HG02981 (cell line): Measurements from ENCODE around the gene TRAF7.

Experiments used
- ATAC-seq: cut with Tn5 transposase; IDR thresholded peaks from one replicate; pipeline ENCODE4 v1.9.1; 2021; ENCODE audit warnings: mild to moderate bottlenecking, moderate library complexity; ENCODE audit not compliant: unreplicated experiment

The TRAF7 gene

GRCh38 chr16:2163211-2163881 is 7.8 kb downstream of the TRAF7 start:
- no peak for ATAC-seq

GRCh38 chr16:2165861-2166260 is 10.3 kb downstream of the TRAF7 start:
- ATAC-seq, result no peak

GRCh38 chr16:2166263-2167067 is 10.9 kb downstream of the TRAF7 start:
- no peak for ATAC-seq

GRCh38 chr16:2167068-2167638 is 11.6 kb downstream of the TRAF7 start:
- no peak for ATAC-seq

- ATAC-seq, result no peak
These were observed 14.5 kb downstream of the TRAF7 start for GRCh38 chr16:2170080-2170479.

GRCh38 chr16:2170587-2171435 is 15.2 kb downstream of the TRAF7 start:
- no peak for ATAC-seq

GRCh38 chr16:2171601-2172178 is 16.1 kb downstream of the TRAF7 start:
- no peak for ATAC-seq

GRCh38 chr16:2172688-2173335 is 17.2 kb downstream of the TRAF7 start:
- ATAC-seq, result no peak

- no peak for ATAC-seq
These were observed 17.8 kb downstream of the TRAF7 start for GRCh38 chr16:2173366-2173765.

- ATAC-seq, result no peak
These were observed 18.3 kb downstream of the TRAF7 start for GRCh38 chr16:2173916-2174315.

GRCh38 chr16:2174396-2175131 is 19.0 kb downstream of the TRAF7 start:
- no peak for ATAC-seq

- no peak for ATAC-seq
These were observed 19.9 kb downstream of the TRAF7 start for GRCh38 chr16:2175454-2175853.

GRCh38 chr16:2176047-2176446 is 20.5 kb downstream of the TRAF7 start:
- no peak for ATAC-seq

- no peak for ATAC-seq
These were observed 21.5 kb downstream of the TRAF7 start for GRCh38 chr16:2177101-2177500.

GRCh38 chr16:2177561-2177960 is 22.0 kb downstream of the TRAF7 start:
- no peak for ATAC-seq

- ATAC-seq, result no peak
These were observed 22.9 kb downstream of the TRAF7 start for GRCh38 chr16:2178321-2179106.

GRCh38 chr16:2179107-2179501 is 23.5 kb downstream of the TRAF7 start:
- ATAC-seq, result no peak

GRCh38 chr16:2179576-2179975 is 24.0 kb downstream of the TRAF7 start:
- ATAC-seq, result no peak

GRCh38 chr16:2180461-2180860 is 24.9 kb downstream of the TRAF7 start:
- no peak for ATAC-seq
